Endothelial cell (in vitro differentiated cells): ENCODE measurements around the gene COBLL1. TPM values are rescaled to one million over a fixed set of nuclear protein-coding genes. Genes with fewer than 3 reads are reported as not detected.

ENCODE experiments used
- DNase-seq: peaks from one replicate; pipeline ENCODE4 v3.0.0; 2021; ENCODE audit warnings: low spot score
- H3K27ac Mint-ChIP-seq: one replicate; pipeline ENCODE4 v1.8.0; 2021; ENCODE audit warnings: mixed read lengths, inconsistent platforms; ENCODE audit not compliant: unreplicated experiment
- H3K27me3 Mint-ChIP-seq: one replicate; pipeline ENCODE4 v1.8.0; 2021; ENCODE audit warnings: mild to moderate bottlenecking, moderate library complexity, mixed read lengths, inconsistent platforms; ENCODE audit not compliant: unreplicated experiment
- H3K36me3 Mint-ChIP-seq: one replicate; pipeline ENCODE4 v1.8.0; 2021; ENCODE audit warnings: mild to moderate bottlenecking, low read depth, mixed read lengths, inconsistent platforms; ENCODE audit not compliant: unreplicated experiment
- H3K4me1 Mint-ChIP-seq: one replicate; pipeline ENCODE4 v1.8.0; 2021; ENCODE audit warnings: mild to moderate bottlenecking, mixed read lengths, inconsistent platforms; ENCODE audit not compliant: unreplicated experiment
- H3K4me3 Mint-ChIP-seq: one replicate; pipeline ENCODE4 v1.8.0; 2021; ENCODE audit warnings: mild to moderate bottlenecking, mixed read lengths, inconsistent platforms; ENCODE audit not compliant: unreplicated experiment
- H3K9me3 Mint-ChIP-seq: one replicate; pipeline ENCODE4 v1.8.0; 2021; ENCODE audit warnings: mixed read lengths, inconsistent platforms; ENCODE audit not compliant: unreplicated experiment
- CTCF ChIP-seq: fragments of 200-600 bp; sonication (generic); IDR thresholded peaks from one replicate; pipeline ENCODE4 v1.5.0; 2021; ENCODE audit warnings: antibody characterized with exemption; ENCODE audit not compliant: unreplicated experiment
- total RNA-seq: library from RNA; stranded (reverse); fragmentation: NEBNext Ultra II Directional; extraction: Animal tissue kit (Norgen Biotek cat#: 25700); gene quantifications from one replicate; pipeline ENCODE4 v1.2.1, GENCODE V29; 2021; ENCODE audit not compliant: unreplicated experiment

The COBLL1 gene
- total RNA-seq, 1 donor from 2014 or later = 46.6 TPM

DNA sequence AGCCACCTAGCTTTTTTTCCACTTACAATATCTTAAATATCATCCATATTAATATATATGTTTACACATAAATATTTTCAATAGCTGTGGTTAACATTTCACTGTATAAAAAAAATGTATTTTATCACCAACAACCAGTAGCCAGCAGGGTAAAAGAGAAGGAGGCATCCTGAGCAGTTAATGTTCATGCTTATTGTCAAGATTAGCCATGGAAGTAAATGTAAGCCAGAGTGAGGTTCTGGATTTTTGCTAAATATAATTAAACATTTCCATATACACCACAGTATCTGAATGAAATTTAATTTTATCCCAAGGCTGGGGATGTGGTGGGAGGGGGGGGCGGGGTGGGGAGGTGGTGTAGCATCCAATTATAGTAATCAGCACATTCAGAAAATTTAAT is 140.1 kb downstream of the COBLL1 start:
- no peak for DNase-seq
- peaks cover 2% of the 10 kb centered on the region for H3K4me1 Mint-ChIP-seq
- no peak for TF ChIP-seq CTCF
- H3K9me3 Mint-ChIP-seq = no peaks in the 10 kb centered on the region
- no peak overlapping the region for H3K27ac Mint-ChIP-seq
- peaks cover 2% of the 10 kb centered on the region for H3K27me3 Mint-ChIP-seq
- H3K36me3 Mint-ChIP-seq = peaks cover 2% of the 10 kb centered on the region
- H3K4me3 Mint-ChIP-seq = no peak overlapping the region

DNA sequence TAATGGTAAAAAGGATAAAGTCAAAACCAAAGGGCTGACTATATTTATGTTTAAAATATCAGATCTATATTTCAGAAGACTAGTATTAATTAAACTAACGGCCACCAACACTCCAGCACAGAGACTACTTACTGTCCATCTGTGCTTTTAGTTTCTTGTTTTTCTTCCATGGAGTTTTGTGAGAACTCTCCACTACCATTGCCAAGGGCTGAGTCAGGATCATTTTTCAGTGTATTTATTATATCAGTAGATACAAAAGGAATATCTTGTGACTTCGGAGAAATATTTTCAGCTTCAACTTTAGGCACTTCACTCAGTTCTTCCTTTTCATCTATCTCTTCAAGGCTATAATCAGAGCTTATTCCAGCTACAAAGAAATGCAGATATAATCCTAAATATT is 141.2 kb downstream of the COBLL1 start:
- H3K4me3 Mint-ChIP-seq = no peak overlapping the region
- TF ChIP-seq CTCF = no peak
- peaks cover 6% of the 10 kb centered on the region for H3K36me3 Mint-ChIP-seq
- peaks cover 2% of the 10 kb centered on the region for H3K27me3 Mint-ChIP-seq
- no peaks in the 10 kb centered on the region for H3K9me3 Mint-ChIP-seq
- DNase-seq = no peak
- H3K4me1 Mint-ChIP-seq = peaks cover 4% of the 10 kb centered on the region
- no peak overlapping the region for H3K27ac Mint-ChIP-seq

GRCh38 chr2:164697688-164698461 is 143.7 kb downstream of the COBLL1 start:
- no peaks in the 10 kb centered on the region for H3K9me3 Mint-ChIP-seq

DNA sequence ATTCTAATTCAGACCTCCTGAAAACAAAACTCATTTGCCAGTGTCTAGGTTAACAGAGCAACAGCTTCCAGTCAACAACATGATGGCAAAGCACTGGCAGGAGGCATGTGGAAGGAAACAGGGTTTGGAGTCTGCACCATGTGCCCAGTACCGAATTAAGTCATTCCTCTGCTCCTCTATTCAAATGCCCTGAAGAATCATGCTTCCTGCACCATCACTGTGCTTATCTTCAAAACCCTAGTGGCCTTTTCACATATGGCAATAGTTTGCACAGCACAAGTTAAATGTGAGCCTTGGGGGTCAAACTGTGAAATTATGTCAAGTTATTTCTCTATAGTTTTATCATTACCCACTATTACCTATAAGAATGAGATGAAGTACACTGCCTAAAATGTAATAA is 145.0 kb downstream of the COBLL1 start:
- no peaks in the 10 kb centered on the region for H3K9me3 Mint-ChIP-seq
- DNase-seq = no peak
- TF ChIP-seq CTCF = peak; percentile 67
- no peak overlapping the region for H3K4me3 Mint-ChIP-seq
- no peak overlapping the region for H3K27ac Mint-ChIP-seq
- H3K4me1 Mint-ChIP-seq = peaks cover 13% of the 10 kb centered on the region
- peaks cover 18% of the 10 kb centered on the region for H3K36me3 Mint-ChIP-seq
- peaks cover 2% of the 10 kb centered on the region for H3K27me3 Mint-ChIP-seq

More at GRCh38 chr2:164697688-164698461, 143.7 kb downstream of the COBLL1 start:
- Mint-ChIP-seq H3K36me3 (peaks cover 15% of the 10 kb centered on the region), H3K27ac (no peak overlapping the region), H3K4me3 (no peak overlapping the region), H3K27me3 (peaks cover 2% of the 10 kb centered on the region), H3K4me1 (peaks cover 4% of the 10 kb centered on the region)
- no peak for DNase-seq
- TF ChIP-seq CTCF = peak; percentile 83

DNA sequence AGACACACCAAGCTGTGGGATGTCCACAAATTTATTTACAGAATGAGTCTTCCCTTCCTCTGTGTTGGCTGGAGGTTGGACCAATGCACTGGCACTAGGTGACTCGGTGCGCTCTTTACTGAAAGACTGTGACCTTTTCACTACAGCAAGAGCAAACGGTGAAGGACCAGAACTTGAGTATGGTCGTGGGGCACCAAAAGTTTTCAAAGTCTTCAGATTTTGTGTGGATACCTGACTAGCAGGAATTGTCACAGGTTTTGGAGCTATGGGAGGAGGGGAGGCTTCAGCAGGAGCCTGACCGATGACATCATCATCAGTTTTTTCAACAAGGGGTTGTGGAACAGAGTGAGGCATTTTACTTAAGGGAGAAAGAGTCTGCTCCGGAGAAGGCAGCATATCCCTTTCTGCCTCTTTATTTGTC is 147.3 kb downstream of the COBLL1 start:
- H3K27me3 Mint-ChIP-seq = peaks cover 3% of the 10 kb centered on the region
- H3K27ac Mint-ChIP-seq = no peak overlapping the region
- DNase-seq = no peak
- peaks cover 23% of the 10 kb centered on the region for H3K4me1 Mint-ChIP-seq
- no peaks in the 10 kb centered on the region for H3K9me3 Mint-ChIP-seq
- H3K36me3 Mint-ChIP-seq = peaks cover 27% of the 10 kb centered on the region
- TF ChIP-seq CTCF = no peak
- H3K4me3 Mint-ChIP-seq = no peak overlapping the region
